ENCODE data around the gene SNED1. TPM values are rescaled to one million over a fixed set of nuclear protein-coding genes. Genes with fewer than 3 reads are reported as not detected.

SNED1 gene
- total RNA-seq, 2 donors from 2014 or later = 3.0 to 4.8 TPM

GRCh38 chr2:240999873-241000541, 1.6 kb downstream of the SNED1 start:
- H3K9me3 Mint-ChIP-seq = peaks cover 5% of the 10 kb centered on the region
- no peak for ATAC-seq (replicated peaks)
- H3K36me3 Mint-ChIP-seq (ENCODE audit: low read depth) = no peaks in the 10 kb centered on the region
- H3K27ac Mint-ChIP-seq = no peak overlapping the region
- peak overlapping the region; percentile 13 for H3K4me3 Mint-ChIP-seq
- H3K4me1 Mint-ChIP-seq = peaks cover 6% of the 10 kb centered on the region
- peaks cover 20% of the 10 kb centered on the region for H3K27me3 Mint-ChIP-seq

- no peaks in the 10 kb centered on the region for H3K36me3 Mint-ChIP-seq (ENCODE audit: low read depth)
- no peak overlapping the region for H3K4me3 Mint-ChIP-seq
- H3K27me3 Mint-ChIP-seq = peaks cover 23% of the 10 kb centered on the region
- peaks cover 11% of the 10 kb centered on the region for H3K9me3 Mint-ChIP-seq
- no peak for ATAC-seq (replicated peaks)
- H3K4me1 Mint-ChIP-seq = peaks cover 6% of the 10 kb centered on the region
- no peak overlapping the region for H3K27ac Mint-ChIP-seq
Observed at GRCh38 chr2:241000831-241001321, 2.5 kb downstream of the SNED1 start.

- Mint-ChIP-seq H3K9me3 (peaks cover 16% of the 10 kb centered on the region), H3K4me3 (no peak overlapping the region), H3K27ac (no peak overlapping the region), H3K27me3 (peaks cover 23% of the 10 kb centered on the region), H3K4me1 (peaks cover 6% of the 10 kb centered on the region), H3K36me3 (ENCODE audit: low read depth) (no peaks in the 10 kb centered on the region)
- ATAC-seq (replicated peaks) = no peak
Observed at GRCh38 chr2:241001413-241002274, 3.2 kb downstream of the SNED1 start.

- Mint-ChIP-seq H3K27me3 (peaks cover 22% of the 10 kb centered on the region), H3K4me3 (no peak overlapping the region), H3K4me1 (peaks cover 6% of the 10 kb centered on the region), H3K9me3 (peaks cover 16% of the 10 kb centered on the region), H3K36me3 (ENCODE audit: low read depth) (no peaks in the 10 kb centered on the region), H3K27ac (no peak overlapping the region)
- ATAC-seq (replicated peaks) = no peak
Observed at GRCh38 chr2:241002275-241003046, 4.0 kb downstream of the SNED1 start.

GRCh38 chr2:241003047-241003360, 4.6 kb downstream of the SNED1 start:
- Mint-ChIP-seq H3K4me1 (peaks cover 6% of the 10 kb centered on the region), H3K36me3 (ENCODE audit: low read depth) (no peaks in the 10 kb centered on the region), H3K4me3 (no peak overlapping the region), H3K27me3 (peaks cover 21% of the 10 kb centered on the region), H3K27ac (no peak overlapping the region), H3K9me3 (peaks cover 16% of the 10 kb centered on the region)
- no peak for ATAC-seq (replicated peaks)

- H3K9me3 Mint-ChIP-seq = peaks cover 16% of the 10 kb centered on the region
- H3K36me3 Mint-ChIP-seq (ENCODE audit: low read depth) = no peaks in the 10 kb centered on the region
- no peak for ATAC-seq (replicated peaks)
- H3K27ac Mint-ChIP-seq = no peak overlapping the region
- peaks cover 21% of the 10 kb centered on the region for H3K27me3 Mint-ChIP-seq
- H3K4me1 Mint-ChIP-seq = peaks cover 6% of the 10 kb centered on the region
- H3K4me3 Mint-ChIP-seq = no peak overlapping the region
Observed at GRCh38 chr2:241003369-241003768, 5.0 kb downstream of the SNED1 start.

GRCh38 chr2:241003830-241004564, 5.6 kb downstream of the SNED1 start:
- ATAC-seq (replicated peaks) = no peak
- H3K36me3 Mint-ChIP-seq (ENCODE audit: low read depth) = no peaks in the 10 kb centered on the region
- H3K27me3 Mint-ChIP-seq = peaks cover 21% of the 10 kb centered on the region
- peaks cover 16% of the 10 kb centered on the region for H3K9me3 Mint-ChIP-seq
- peaks cover 8% of the 10 kb centered on the region for H3K4me1 Mint-ChIP-seq
- no peak overlapping the region for H3K27ac Mint-ChIP-seq
- H3K4me3 Mint-ChIP-seq = no peak overlapping the region

GRCh38 chr2:241005569-241005968, 7.2 kb downstream of the SNED1 start:
- Mint-ChIP-seq H3K4me3 (no peak overlapping the region), H3K36me3 (ENCODE audit: low read depth) (no peaks in the 10 kb centered on the region), H3K27me3 (peaks cover 13% of the 10 kb centered on the region), H3K27ac (no peak overlapping the region), H3K4me1 (peaks cover 4% of the 10 kb centered on the region), H3K9me3 (peaks cover 16% of the 10 kb centered on the region)
- ATAC-seq (replicated peaks) = no peak

- H3K9me3 Mint-ChIP-seq = peaks cover 16% of the 10 kb centered on the region
Observed at GRCh38 chr2:241006412-241006811, 8.0 kb downstream of the SNED1 start.

GRCh38 chr2:241007111-241007510, 8.7 kb downstream of the SNED1 start:
- no peak overlapping the region for H3K27ac Mint-ChIP-seq
- H3K4me1 Mint-ChIP-seq = peaks cover 4% of the 10 kb centered on the region
- peaks cover 8% of the 10 kb centered on the region for H3K27me3 Mint-ChIP-seq
- H3K9me3 Mint-ChIP-seq = peaks cover 16% of the 10 kb centered on the region
- no peak for ATAC-seq (replicated peaks)
- H3K4me3 Mint-ChIP-seq = no peak overlapping the region
- H3K36me3 Mint-ChIP-seq (ENCODE audit: low read depth) = no peaks in the 10 kb centered on the region

More at GRCh38 chr2:241006412-241006811, 8.0 kb downstream of the SNED1 start:
- peaks cover 4% of the 10 kb centered on the region for H3K4me1 Mint-ChIP-seq
- no peak overlapping the region for H3K27ac Mint-ChIP-seq
- no peak overlapping the region for H3K4me3 Mint-ChIP-seq
- H3K36me3 Mint-ChIP-seq (ENCODE audit: low read depth) = no peaks in the 10 kb centered on the region
- no peak for ATAC-seq (replicated peaks)
- peaks cover 9% of the 10 kb centered on the region for H3K27me3 Mint-ChIP-seq

- Mint-ChIP-seq H3K4me3 (no peak overlapping the region), H3K27ac (no peak overlapping the region)
Observed at GRCh38 chr2:241007880-241008710, 9.7 kb downstream of the SNED1 start.

GRCh38 chr2:241008711-241009121, 10.3 kb downstream of the SNED1 start:
- Mint-ChIP-seq H3K27ac (peak overlapping the region; percentile 47), H3K9me3 (peaks cover 14% of the 10 kb centered on the region), H3K4me3 (peak overlapping the region; percentile 48), H3K27me3 (peaks cover 12% of the 10 kb centered on the region), H3K36me3 (ENCODE audit: low read depth) (no peaks in the 10 kb centered on the region), H3K4me1 (peaks cover 4% of the 10 kb centered on the region)
- no peak for ATAC-seq (replicated peaks)

More at GRCh38 chr2:241007880-241008710, 9.7 kb downstream of the SNED1 start:
- peaks cover 12% of the 10 kb centered on the region for H3K27me3 Mint-ChIP-seq
- H3K9me3 Mint-ChIP-seq = peaks cover 16% of the 10 kb centered on the region
- no peak for ATAC-seq (replicated peaks)
- no peaks in the 10 kb centered on the region for H3K36me3 Mint-ChIP-seq (ENCODE audit: low read depth)
- peaks cover 4% of the 10 kb centered on the region for H3K4me1 Mint-ChIP-seq

GRCh38 chr2:241009191-241009590, 10.8 kb downstream of the SNED1 start:
- peak overlapping the region; percentile 47 for H3K27ac Mint-ChIP-seq
- no peaks in the 10 kb centered on the region for H3K36me3 Mint-ChIP-seq (ENCODE audit: low read depth)

More at GRCh38 chr2:241009191-241009590, 10.8 kb downstream of the SNED1 start:
- peak overlapping the region; percentile 48 for H3K4me3 Mint-ChIP-seq
- H3K9me3 Mint-ChIP-seq = peaks cover 10% of the 10 kb centered on the region
- H3K27me3 Mint-ChIP-seq = peaks cover 12% of the 10 kb centered on the region
- peaks cover 4% of the 10 kb centered on the region for H3K4me1 Mint-ChIP-seq
- no peak for ATAC-seq (replicated peaks)
